GM19452 (cell line): ENCODE results near the gene THOC2.
"Not testable (repeated sequence)": the region's sequence is repeated elsewhere in the genome, so short reads cannot be mapped to it uniquely, and the experiment has no call there.

Experiments used
- ATAC-seq: cut with Tn5 transposase; IDR thresholded peaks from one replicate; pipeline ENCODE4 v1.9.1; 2021; ENCODE audit not compliant: unreplicated experiment

Gene THOC2

DNA sequence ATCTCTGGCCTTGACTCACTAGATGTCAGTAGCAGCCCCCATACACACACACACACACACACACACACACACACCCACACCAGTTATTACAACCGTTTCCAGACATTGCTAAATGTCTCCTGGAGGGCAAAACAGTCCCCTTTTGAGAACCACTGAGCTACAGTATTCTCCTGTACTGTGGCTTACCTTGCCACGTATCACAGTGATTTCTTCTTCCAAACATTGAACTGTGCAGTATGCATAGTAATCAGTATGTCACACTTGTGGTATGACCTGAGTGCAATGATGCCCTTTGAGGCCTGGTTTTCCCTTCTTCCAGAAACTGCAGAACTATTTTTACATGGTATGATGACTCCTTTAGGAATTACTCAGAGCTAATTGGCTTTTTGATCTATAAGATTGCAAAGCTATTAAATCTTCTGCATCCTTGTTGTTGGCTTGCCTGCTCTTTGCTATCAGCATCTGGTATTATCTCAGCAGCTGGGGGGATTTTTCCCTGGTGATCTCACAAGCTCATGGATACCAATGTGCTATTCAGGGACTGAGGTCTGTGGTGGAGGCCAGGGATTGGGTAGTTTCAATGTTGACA is 3.6 kb upstream of the THOC2 start:
- no peak for ATAC-seq

DNA sequence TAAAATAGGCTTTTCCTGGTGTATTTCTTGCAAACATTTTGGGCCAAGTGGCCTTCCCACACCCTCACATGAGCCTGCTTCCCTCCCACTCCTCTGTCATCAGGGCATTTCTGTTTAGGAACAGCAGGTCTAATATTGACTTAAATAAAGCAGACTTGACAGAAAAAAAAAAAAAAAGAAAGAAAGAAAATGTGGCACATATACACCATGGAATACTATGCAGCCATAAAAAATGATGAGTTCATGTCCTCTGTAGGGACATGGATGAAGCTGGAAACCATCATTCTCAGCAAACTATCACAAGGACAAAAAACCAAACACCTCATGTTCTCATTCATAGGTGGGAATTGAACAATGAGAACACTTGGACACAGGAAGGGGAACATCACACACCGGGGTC is 2.3 kb upstream of the THOC2 start:
- not testable (repeated sequence) for ATAC-seq

DNA sequence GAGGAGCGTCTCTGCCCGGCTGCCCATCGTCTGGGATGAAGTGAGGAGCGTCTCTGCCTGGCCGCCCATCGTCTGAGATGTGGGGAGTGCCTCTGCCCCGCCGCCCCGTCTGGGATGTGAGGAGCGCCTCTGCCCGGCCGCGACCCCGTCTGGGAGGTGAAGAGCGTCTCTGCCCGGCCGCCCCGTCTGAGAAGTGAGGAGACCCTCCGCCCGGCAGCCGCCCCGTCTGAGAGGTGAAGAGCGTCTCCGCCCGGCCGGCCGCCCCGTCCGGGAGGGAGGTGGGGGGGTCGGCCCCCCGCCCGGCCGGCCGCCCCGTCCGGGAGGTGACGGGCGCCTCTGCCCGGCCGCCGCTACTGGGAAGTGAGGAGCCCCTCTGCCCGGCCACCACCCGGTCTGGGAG is 1.2 kb upstream of the THOC2 start:
- ATAC-seq = not testable (repeated sequence)

DNA sequence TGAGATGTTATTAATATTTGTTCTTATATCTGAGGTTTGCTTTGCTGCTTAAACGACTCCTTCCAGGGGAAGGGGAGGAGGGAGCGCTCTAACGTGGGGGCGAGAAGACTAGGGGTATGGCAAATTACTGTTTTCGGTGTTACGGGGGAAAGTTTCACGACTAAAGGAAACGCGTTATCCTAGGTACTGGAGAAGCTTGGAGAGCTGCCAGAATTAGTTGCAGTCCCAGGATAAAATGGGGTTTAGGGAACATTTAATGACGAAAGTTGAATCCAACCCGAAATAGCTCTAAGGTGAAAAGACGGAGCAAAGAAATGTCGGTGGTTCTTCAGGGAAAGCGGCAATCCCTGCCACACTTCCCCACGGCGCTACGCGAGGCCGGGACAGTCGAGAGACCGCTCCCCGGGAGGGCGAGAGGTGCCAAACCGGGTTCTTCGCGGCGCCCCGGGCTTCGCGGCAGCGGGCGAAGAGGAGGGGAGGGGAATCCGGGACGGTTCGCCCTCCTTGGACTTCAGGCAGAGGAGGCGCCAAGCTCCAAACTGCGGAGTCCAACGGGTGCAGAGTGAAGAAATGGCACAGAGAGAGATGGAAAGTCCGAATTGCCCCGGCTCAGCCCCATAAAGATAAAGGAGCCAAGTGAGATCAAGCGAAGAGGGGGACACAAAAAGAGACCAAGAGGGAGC is 724 bp downstream of the THOC2 start:
- peak; percentile 26 for ATAC-seq

DNA sequence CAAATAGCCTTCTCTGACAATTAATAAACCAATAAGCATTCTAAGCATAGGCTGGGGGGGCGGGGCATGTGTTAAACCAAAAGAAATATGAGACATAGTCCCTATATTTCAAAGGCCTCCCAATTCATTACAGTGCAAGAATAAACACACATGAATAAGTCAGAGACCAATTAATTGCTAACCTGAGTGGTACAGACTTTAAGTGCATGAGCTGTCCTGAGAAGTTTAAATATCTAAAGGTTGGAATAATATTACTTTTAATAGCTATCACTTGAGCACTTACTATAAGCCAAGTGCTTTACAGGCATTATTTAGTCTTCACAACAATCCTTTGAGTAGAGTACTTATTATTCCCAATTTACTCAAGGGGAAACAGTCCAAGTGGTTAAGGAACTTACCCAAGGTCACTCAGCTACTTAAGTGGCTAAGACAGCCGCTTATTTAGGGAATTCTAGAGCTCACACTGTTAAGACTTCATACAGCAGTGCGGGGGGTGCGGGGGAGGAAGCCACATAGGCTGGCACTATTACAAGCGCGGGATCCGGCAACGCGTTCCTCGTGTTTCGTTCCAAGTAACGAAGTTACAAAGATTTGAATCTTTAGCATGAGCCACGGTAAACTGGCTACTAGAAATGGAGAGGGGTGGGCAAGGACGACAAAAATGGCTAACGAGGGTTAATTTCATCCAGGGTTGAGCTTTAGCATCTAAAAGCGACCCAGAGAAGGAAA is 1.4 kb downstream of the THOC2 start:
- no peak for ATAC-seq

DNA sequence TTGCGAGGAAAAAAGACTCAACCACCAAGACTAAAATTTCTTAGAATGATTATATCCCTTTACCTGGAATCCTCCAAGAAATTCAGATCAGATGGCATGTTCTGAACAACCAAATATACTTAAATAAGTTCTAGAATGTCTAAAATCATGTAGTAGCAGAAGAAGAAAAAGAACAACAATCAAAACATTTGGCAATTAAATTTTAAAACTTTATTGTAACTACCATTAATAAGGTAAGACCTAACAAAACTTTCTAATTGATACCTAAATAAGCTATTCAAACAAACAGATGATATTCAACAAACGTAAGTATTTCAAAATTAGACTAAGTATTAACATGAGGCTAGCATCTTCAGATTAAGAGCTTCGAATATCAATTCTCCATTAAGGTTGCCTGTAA is 4.3 kb downstream of the THOC2 start:
- ATAC-seq = no peak

DNA sequence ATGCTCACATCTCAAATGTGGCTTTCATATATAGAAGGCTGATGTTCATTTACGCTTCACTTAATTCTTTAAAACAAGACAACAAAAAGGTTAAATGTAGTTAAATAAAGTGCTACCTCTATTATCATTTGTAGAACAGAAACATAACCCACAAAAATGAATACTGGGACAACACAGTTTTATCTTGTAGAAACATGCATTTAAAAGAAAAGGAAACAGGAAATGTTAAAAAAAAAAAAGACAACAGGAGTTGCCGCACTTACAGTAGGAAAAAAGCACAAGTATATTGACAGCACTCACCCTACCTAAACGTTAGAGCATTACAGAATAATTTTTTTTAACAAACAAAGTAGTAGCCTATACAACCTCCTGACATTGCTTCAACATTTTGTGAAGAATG is 4.8 kb downstream of the THOC2 start:
- ATAC-seq = no peak

DNA sequence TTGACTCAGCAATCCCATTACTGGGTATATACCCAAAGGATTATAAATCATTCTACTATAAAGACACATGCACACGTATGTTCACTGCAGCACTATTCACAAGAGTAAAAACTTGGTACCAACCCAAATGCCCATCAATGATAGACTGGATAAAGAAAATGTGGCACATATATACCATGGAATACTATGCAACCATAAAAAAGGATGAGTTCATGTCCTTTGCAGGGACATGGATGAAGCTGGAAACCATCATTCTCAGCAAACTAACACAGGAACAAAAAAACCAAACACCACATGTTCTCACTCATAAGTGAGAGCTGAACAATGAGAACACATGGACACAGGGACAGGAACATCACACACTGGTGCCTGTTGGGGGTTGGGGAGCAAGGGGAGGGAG is 10.7 kb downstream of the THOC2 start:
- ATAC-seq = not testable (repeated sequence)

DNA sequence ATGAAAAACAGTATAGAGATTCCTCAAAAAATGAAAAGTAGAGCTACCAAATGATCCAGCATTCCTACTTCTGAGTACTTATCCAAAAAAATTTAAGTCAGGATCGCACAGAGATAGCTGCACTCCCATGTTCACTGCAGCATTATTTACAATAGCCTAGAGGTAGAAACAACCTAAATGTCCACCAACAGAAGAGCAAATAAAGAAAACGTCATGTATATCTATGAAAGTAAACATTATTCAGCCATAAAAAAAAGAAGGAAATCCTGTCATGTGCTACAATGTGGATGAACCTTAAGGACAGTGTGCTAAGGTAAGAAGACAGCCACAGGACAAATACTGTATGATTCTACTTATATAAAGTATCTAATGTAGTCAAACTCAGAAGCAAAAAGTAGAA is 12.4 kb downstream of the THOC2 start:
- no peak for ATAC-seq

DNA sequence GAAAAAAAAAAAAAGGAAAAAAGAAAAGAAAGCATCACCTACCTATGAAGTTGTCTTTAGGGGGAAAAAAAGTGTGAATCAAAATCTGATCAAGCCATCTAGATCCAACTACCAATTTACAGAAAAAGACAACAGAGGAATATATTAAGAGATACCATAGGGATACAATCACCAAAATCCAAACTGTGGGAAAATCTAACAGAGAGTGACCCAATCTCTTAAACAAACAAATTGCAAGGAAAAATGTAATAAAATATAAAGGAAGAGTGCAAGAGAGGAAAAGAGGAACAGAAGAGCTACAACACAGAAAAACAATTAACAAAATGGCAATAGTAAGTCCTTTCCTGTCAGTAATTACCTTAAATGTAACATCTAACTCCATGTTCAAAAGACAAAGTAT is 19.0 kb downstream of the THOC2 start:
- no peak for ATAC-seq

DNA sequence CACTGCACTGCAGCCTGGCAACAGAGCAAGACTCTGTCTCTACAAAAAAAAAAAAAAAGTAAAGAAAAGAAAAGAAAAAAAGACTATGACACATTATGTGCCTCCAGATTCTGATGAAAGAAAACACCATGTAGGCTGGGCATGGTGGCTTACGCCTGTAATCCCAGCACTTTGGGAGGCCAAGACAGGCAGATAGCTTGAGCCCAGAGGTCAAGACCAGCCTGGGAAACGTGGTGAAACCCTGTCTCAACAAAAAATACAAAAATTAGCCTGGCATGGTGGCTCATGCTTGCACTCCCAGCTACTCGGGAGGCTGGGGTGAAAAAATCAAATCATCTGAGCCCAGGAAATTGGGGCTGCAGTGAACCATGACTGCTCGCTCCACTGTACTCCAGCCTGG is 19.4 kb downstream of the THOC2 start:
- no peak for ATAC-seq

DNA sequence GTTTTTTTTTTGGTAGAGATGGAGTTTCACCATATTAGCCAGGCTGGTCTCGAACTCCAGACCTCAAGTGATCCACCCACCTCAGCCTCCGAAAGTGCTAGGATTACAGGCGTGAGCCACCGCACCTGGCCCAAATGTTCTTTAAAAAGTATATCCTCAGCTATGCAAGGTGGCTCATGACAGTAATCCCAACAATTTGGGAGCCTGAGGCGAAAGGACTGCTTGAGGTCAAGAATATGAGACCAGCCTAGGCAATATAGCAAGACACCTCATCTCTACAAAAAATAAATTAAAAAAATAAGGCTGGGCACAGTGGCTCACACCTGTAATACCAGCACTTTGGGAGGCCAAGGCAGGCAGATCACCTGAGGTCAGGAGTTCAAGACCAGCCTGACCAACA is 21.7 kb downstream of the THOC2 start:
- not testable (repeated sequence) for ATAC-seq

DNA sequence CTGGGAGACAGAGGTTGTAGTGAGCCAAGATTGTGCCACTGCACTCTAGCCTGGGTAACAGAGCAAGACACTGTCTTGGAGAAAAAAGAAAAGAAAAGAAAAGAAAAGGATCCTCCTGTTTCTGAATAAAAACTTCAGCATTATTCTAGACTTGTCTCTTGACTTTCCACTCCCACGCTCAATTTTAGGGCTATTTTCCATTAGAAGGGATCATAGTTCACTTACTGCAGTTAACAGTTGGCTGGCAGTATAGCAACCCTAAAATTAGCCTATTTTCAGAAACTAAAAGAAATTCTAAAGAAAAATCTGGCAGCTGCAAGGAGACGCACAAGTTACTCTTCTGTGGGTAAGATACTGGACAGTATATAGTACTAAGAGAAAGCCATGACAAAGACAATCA is 28.1 kb downstream of the THOC2 start:
- no peak for ATAC-seq

DNA sequence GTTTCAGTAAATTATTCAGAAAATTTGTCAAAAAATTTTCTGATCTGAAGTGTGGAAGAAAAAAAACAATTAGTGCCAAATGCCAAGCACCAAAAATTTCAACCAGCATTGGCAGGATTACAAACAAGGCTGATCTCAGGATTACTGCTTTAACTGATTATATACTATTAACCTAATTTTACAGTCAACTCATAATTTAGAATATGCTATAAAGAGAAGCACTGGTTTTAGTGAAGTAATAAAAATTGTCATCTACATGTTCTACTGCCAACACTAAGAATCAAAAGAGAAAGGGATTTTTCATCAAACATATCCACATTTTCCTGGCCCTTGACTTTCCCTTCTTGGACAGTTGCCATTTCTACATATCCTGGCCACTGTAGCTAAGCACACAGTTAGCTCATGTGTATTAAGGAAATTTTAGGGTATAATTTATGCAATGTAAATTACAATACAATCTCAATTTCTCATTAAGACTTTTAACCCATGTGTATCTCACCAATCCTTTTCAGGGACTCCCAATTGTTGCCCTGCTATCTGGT is 33.8 kb downstream of the THOC2 start:
- no peak for ATAC-seq

DNA sequence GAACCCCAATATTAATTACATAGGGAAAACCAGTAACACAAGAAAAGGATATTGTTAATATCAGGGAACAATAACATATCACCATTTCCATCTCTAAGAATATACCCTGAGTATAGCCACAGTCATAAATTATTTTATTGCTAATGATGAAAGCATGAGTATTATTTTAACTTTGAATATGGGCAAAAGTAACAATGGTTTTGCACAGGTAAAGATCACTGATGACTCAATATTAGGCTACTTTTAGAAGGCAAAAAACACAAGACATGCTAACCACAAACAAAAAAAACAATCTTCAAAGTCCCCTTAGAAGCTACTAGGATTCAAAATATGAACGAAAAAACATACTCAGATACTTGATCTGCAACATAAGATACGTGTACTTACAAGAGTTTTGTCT is 36.5 kb downstream of the THOC2 start:
- ATAC-seq = no peak

DNA sequence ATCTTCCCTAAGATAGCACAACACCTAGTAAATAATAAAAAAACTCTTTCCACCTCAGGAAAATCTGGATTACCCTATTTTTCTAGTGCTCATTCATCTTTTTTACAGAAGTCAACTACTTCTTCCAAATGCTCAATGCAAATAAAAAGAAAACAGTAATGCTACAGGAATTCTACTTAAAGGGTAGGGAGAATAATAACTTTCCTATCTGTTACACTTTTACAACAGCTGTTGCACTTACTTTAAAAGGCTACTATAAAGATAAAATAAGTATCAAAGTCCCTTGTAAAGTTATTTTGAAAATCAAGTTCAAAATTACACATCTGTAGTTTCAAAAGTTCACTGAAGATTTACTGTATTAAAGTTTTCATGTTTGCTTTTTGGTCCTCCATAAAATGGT is 37.6 kb downstream of the THOC2 start:
- ATAC-seq = no peak

DNA sequence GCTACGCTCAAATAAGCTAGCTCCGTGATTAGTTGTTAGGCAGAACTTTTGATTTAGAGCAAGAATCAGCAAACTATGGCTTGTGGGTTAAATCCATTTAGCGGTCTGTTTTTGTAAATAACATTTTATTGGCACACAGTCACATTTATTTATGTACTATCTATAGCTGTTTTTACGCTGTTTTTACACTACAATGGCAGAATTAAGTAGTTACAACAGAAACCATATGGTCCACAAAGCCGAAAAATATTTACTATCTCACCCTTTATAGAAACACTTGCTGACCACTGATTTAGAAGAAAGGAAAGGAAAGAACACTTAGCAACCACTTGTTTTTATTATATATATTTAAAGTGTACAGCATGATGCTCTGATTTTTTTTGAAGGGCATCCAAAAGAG is 41.1 kb downstream of the THOC2 start:
- no peak for ATAC-seq

DNA sequence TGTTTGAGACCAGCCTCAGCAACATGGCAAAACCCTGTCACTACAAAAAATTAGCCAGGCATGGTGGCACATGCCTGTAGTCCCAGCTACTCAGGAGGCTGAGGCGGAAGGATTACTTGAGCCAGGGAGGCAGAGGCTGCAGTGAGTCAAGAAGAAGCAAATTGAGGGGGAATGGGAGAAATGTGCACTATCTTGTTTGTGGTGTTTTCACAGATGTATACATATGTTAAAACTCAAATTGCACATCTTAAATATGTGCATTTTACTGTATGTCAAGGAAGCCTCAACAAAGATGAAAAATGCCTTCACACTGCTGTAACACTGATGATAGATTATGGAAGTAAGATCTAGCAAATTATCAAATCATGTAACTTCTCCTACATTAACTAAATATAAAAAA is 44.3 kb downstream of the THOC2 start:
- no peak for ATAC-seq

DNA sequence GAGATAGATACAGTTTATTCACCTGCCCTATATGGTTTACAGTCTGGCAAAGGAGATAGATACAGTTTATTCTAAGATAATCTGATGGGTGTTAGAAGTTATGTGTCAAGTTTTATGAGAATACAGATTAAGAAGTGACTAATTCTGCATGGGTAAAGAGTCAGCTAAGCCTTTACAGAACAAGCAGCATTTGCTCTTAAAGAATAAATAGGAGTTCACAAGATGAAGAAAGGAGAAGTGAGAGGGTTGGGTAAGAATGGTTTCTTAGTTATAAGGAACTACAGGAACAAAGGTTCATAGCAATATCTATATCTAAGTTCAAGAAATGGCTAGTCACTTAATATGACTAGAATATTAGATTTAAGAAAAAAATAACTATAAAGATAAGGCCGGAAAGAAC is 47.6 kb downstream of the THOC2 start:
- ATAC-seq = no peak

DNA sequence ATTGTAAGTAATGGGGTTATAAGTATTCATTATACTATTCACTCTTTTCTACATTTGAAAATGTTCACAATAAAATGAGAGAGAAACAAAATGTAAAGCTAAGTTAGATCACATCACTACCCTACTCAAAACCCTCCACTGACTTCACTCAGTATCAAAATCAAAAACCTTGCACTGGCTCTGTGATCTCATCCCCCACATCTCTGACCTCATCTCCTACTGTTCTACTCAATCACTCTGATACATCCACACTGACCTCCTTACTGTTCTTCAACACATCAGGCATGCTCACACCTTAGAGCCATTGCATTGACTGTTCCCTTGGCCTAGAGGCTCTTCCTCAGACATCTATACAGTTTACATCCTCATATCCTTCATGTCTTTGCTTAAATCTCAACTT is 50.7 kb downstream of the THOC2 start:
- no peak for ATAC-seq

DNA sequence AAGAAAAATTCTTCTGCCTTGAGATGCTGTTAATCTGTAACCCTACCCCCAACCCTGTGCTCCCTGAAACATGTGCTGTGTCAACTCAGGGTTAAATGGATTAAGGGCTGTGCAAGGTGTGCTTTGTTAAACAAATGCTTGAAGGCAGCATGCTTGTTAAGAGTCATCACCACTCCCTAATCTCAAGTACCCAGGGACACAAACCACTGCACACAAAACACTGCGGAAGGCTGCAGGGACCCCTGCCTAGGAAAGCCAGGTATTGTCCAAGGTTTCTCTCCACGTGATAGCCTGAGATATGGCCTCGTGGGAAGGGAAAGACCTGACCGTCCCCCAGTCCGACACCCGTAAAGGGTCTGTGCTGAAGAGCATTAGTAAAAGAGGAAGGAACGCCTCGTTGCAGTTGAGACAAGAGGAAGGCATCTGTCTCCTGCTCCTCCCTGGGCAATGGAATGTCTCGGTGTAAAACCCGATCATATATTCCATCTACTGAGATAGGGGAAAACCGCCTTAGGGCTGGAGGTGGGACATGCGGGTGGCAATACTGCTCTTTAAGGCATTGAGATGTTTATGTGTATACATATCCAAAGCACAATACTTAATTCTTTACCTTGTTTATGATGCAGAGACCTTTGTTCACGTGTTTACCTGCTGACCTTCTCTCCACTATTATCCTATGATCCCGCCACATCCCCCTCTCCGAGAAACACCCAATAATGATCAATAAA is 53.0 kb downstream of the THOC2 start:
- ATAC-seq = not testable (repeated sequence)

DNA sequence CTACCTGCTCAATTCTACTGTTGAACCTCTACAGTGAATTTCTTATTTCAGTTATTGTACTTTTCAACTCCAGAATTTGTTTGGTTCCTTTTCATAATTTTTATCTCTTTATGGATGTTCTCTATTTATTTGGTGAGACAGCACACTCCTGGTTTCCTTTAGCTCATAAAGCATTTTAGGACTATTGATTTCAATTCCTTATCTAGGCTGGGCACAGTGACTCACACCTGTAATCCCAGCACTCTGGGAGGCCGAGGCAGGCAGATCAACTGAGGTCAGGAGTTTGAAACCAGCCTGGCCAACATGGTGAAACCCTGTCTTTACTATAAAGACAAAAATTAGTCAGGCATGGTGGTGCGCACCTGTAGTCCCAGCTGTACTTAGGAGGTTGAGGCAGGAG is 57.7 kb downstream of the THOC2 start:
- no peak for ATAC-seq
